Stimulated activated CD4-positive, alpha-beta T cell treated with anti-CD3 and anti-CD28 coated beads, TNF-alpha, amount 100 ng/mL, for 24 hours (primary cell): ENCODE measurements around the gene MGAT2.
"Not testable (repeated sequence)": the region's sequence is repeated elsewhere in the genome, so short reads cannot be mapped to it uniquely, and the experiment has no call there.

ENCODE experiments used
- DNase-seq, 3 experiments: peaks; one replicate each; pipeline ENCODE4 v3.0.0-alpha.2; 2020; ENCODE audit warnings: low read depth in 3 of 3

MGAT2 gene

GRCh38 chr14:49620182-49621113 lies at the start of gene MGAT2, which contains the start of gene RPL36AL:
MGAT2 (plus strand) TSS chr14:49620799; CDS start chr14:49621269, 470 bp downstream.
RPL36AL (minus strand) TSS chr14:49620626; CDS start chr14:49619104, 1,522 bp downstream.
- DNase-seq = peak; percentile 87 to 94 (median 89)

DNA sequence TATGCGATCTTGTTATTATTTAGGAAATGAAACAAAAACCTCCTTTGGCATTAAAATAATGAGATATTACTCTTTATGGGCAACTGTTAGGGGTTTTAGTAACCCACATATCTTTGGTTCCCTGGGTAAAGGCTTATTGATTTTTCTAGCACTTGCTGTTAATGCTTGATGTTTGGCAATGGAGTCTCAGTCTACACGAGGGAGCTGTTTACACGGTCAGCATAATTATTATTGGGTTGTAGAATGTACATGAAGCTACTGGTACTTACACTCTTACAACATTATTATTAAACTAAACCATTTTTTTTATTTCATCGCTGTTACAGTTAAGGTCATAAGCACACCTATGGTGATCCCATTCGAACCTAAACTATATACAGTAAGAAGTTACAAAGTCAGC lies 46.6 kb upstream of the MGAT2 start:
- DNase-seq = no peak

DNA sequence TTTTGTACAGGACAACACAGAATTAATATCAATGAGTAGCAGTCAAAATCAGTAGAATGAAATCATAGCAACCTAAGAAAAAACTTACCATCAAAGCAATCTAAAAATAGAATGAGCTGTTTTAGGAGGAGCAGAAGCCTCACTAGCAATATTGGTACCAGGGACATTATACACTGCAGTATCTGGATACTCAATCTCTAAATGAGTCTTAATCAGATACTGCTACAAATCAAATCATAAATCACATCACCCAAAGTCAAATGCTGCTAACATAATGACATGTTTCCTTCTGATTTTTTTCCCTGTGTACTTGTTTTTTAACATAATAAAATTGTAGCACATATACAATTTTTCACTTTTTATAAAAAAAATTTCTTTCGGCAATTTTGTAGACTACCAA lies 42.5 kb upstream of the MGAT2 start:
- DNase-seq = no peak

- DNase-seq = no peak
These were observed 40.8 kb upstream of the MGAT2 start for GRCh38 chr14:49579841-49580240.

DNA sequence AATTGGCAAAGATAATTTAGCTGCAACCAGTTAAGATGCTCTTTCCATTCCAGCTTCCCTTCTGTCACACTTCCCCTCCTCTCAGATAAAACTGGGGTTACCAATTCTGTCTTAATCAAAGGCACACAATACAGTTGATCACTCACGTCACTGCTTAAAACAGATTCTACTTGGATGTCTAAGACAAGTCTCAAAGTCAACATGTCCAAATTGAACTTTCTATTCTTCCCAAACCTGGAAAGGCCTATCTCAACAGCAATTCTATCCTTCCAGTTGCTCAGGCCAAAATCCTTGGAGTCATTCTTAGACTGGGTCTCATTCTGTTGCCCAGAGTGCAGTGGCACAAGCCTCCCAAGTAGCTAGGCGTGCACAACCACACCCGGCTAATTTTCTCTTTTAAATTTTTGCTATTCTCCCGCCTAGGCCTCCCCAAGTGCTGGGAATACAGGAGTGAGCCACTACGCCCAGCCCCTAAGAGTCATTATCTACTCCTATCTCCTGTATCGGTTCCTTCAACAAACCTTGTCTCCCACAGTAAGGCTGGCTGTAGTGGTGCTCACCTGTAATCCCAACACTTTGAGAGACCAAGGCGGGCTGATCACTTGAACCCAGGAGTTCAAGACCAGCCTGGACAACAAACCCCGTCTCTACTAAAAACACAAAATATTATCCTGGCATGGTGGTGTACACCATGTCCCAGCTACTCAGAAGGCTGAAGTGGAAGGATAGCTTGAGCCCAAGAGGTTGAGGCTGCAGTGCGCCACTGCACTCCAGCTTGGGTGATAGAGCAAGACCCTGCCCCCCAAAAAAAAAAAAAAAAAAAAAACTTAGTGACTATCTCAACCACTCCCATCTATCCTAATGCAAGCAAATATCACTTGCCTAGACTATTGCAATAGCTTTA lies 39.1 kb upstream of the MGAT2 start:
- DNase-seq = no peak

DNA sequence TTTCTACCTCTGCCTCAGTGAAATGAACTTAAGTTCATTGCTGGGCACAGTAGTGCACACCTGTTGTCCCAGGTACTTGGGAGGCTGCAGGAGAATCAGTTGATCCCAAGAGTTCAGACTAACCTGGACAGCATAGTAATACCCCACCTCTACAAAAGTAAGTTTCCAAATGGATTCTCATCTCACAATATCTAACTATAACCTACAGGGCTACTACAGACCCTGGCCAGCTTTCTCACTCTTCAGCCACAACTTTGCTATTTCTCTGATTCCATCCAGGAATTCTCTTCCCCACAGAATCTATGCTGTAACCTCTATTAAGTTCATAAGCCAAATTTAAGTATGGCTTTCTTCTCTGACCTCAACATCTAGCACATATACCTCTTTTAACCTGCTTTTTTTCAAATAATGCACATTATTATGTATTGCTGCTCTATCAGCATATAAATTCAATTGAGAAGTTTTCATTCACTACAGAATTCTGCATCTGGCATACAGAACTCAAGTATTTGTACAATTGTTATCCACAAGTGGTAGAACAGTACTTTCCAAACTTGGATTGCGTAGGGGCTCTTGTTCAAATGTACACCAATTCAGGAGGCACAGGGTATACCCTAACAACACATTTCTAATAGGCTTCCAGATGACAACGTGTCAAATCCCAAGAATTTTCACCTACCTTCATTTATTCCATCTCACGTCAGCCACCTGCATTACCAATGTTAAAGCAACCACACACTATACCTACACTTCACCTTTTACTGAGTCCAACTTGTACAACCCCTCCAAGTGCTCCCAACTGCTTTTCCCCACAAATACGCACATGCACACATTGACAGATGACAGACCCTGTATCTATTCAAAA lies 38.3 kb upstream of the MGAT2 start:
- DNase-seq = no peak

DNA sequence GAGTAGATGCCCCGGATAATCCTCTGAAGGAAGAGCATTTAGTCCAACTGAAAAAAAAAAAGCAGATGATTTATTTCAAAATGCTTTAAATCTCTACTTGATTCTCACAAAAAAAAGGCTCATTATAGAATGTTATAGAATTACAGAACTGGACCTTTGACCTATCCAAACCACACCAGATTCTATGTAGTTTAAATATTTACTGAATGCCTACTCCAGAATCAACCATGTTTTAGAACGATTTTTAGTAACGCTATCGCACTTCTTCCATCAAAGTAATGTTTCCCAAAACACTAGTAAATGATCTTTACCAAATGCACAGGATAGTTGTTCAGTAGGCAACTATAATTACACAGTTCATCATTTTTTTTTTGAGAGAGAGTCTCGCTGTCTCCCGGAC lies 37.0 kb upstream of the MGAT2 start:
- DNase-seq = no peak

- no peak for DNase-seq
These were observed 36.5 kb upstream of the MGAT2 start for GRCh38 chr14:49584058-49584457.

DNA sequence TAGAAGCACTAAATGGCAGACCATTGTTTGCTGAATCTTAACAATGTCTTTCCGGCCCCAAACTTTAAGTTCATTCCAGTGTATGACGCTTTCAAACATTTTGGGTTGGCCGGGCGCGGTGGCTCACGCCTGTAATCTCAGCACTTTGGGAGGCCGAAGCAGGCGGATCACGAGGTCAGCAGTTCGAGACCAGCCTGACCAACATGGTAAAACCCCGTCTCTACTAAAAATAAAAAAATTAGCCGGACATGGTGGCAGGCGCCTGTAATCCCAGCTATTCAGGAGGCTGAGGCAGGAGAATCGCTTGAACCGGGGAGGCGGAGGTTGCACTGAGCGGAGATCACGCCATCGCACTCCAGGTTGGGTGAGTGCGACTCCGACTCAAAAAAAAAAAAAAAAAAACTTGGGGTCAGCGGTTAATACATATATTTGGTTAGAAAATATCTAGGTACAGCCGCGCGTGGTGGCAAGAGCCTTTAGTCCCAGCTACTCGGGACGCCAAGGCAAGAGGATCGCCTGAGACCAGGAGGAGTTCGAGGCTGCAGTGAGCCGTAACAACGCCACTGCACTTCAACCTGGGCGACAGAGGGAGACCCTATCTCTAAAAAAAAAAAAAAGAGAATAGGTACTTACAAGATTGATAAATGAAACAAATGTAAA lies 35.5 kb upstream of the MGAT2 start:
- DNase-seq = not testable (repeated sequence)

DNA sequence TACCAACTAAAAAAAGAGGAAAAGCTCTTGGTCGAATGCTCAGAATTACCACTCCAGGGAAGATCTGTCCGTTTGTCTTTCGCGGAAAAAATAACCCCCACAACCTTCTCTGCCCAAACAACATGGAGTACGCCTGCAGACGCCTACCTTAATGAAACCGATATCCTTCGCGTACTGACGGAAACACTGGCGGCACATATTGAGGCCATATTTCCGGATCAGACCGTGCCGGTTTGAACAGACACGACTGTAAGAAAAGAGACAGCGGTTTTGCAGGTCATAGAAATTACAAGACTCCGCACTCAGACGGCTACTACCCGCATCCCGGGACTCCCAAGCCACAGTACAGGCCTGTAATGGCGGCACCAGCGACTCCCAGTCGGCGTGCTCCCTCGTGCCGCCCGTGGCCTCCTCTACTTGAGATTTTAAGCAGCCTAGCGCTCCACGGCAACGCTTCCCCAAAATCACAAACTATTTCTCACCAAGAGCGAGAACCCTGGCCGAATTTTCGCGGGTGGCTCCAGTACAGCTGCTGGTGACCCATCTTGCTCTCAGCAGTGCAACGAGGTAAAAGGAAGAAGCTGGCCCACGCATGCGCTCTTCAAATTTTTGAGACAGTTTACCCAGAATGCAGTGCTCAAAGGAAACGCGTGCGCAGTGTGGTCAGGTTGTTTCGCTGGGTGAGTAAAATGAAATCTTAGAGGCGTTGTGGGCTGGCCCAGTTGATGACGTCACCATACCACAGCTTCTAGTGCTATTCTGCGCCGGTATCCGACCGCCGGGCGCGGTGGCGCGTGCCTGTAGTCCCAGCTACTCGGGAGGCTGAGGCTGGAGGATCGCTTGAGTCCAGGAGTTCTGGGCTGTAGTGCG lies 34.6 kb upstream of the MGAT2 start, which contains the start of gene RPS29:
TSS of gene RPS29 (minus strand) at position 578 of the 870 bp plus-strand sequence. CDS start at position 544, 34 bp downstream.
- DNase-seq = peak; percentile 97 to 98 (median 97)

GRCh38 chr14:49586673-49587460 lies 33.7 kb upstream of the MGAT2 start:
- DNase-seq = peak in 2 of 3 experiments; percentile 38 to 59

DNA sequence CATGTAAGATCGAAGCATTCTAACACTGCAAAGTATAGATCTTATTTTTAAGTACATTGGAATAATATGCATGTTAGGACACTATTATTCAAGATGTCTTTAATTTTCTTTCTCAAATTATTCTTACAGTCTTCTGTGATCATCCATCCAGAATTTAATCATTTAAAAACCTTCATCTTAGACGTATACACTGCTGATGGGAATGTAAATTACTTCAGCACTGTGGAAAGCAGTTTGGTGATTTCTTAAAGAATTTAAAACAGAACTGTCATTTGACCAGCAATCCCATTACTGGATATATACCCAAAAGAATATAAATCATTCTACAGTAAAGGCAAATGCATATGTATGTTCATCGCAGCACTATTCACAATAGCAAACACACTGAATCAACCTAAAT lies 31.2 kb upstream of the MGAT2 start:
- no peak for DNase-seq

DNA sequence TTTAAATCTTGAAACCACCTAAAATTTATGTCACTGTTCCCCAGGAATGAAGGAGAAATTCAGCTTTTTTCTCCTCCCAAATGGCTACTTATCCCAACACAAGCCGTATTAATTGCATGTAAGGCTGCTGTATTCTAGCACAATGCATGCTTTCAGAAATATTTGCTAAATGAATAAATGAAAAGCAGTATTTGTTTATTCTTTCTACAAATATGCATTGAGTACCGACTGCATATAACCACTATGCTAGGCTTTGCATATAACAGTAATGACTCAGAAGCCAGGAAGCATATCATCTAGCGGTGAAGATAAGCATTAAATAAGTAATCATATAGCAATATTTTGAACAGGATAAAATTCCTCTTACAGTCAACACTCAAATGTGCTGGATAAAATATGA lies 27.6 kb upstream of the MGAT2 start:
- no peak for DNase-seq

GRCh38 chr14:49594347-49595091 lies 26.1 kb upstream of the MGAT2 start:
- DNase-seq = no peak

DNA sequence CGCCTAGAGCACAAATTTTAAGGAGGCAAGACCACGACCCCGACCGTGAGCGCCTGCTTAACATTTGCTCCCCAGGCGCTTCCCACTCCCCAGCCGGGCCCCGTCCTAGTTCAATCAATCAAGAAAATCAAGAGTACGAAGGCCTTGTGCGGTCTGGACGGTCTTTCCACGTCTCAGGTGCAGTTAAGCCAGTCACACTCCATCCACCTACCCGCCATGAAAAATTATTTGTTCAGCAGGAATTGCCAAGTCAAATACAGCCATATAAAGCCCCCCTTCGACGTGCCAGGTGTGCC lies 22.5 kb upstream of the MGAT2 start:
- no peak for DNase-seq

DNA sequence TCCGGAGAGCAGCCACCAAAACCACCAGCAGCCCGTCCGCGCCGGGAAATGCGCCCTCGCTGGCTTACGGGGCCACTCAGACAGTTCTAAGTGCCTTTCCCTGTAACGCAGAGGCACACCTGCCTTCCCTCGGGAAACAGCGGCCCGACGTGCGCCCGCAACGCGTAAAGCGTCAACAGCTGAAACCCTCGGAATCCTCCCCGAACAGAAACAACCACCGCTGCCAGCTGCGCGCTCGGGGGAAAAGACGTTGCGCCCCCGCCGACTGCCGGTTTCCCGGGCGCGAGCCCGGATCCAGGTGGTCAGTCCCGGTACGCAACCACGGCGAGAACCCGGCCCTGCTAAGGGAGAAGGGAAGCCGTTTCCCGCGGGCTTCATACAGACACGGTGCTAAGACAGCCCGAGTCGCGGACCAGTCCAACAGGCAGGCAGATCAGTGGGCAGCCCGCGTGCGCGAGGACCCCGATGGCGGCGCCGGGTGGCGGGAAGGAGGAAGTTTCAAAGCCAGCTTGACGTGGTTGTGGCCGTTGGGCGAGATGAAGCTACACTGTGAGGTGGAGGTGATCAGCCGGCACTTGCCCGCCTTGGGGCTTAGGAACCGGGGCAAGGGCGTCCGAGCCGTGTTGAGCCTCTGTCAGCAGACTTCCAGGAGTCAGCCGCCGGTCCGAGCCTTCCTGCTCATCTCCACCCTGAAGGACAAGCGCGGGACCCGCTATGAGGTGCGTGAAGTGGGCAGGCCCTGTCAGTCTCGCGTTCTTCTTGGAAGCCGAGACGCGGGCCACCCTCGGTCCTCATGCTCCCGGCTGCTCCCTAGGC lies 21.9 kb upstream of the MGAT2 start, which contains the start of gene LRR1:
TSS of gene LRR1 (plus strand) at position 456 of the 816 bp plus-strand sequence. CDS start at position 537, 81 bp downstream.
- peak; percentile 71 to 81 (median 81) for DNase-seq

- no peak for DNase-seq
These were observed 13.0 kb upstream of the MGAT2 start for GRCh38 chr14:49607583-49607982.
